H1 (cell line): Measurements from ENCODE around the gene FRMD4B. TPM values are rescaled to one million over a fixed set of nuclear protein-coding genes. Genes with fewer than 3 reads are reported as not detected.

Experiments used
- ASH2L ChIP-seq: fragments of 200-600, 300-600 bp; sonication (generic); IDR thresholded peaks from one replicate; pipeline ENCODE4 v1.7.1; 2017; ENCODE audit warnings: low read length
- HDAC6 ChIP-seq: IDR thresholded peaks from one replicate; pipeline ENCODE4 v1.7.1; 2012; ENCODE audit warnings: low read depth, mild to moderate bottlenecking, inconsistent platforms, low read length, moderate library complexity
- POLR2A ChIP-seq, 2 experiments: IDR thresholded peaks; 1 replicate in 1 of 2; 2 replicates in 1 of 2; pipeline ENCODE4 v1.6.1; 2011; ENCODE audit warnings: low read depth in 2 of 2, low read length in 2 of 2, mild to moderate bottlenecking in 2 of 2; ENCODE audit errors: control extremely low read depth in 1 of 2
- POU5F1 ChIP-seq: IDR thresholded peaks from 2 replicates; pipeline ENCODE4 v1.6.1; 2011; ENCODE audit warnings: low read depth, mild to moderate bottlenecking, low read length, moderate library complexity
- SP1 ChIP-seq: IDR thresholded peaks from 2 replicates; pipeline ENCODE4 v1.6.1; 2011; ENCODE audit warnings: low read depth, low read length
- TAF1 ChIP-seq: IDR thresholded peaks from 2 replicates; pipeline ENCODE4 v1.6.1; 2011; ENCODE audit warnings: mild to moderate bottlenecking, low read depth, low read length
- TAF7 ChIP-seq: optimal IDR thresholded peaks from 2 replicates; pipeline ENCODE3; 2011; ENCODE audit warnings: low read depth, mild to moderate bottlenecking, inconsistent platforms, low read length, moderate library complexity, borderline replicate concordance
- polyA plus RNA-seq, 7 experiments: library from polyadenylated mRNA; depleted of rRNA in 3 of 7; stranded (reverse) in 5 of 7; unstranded in 2 of 7; fragments of >200 nt in 5 of 7; fragments of 200-250 nt in 2 of 7; gene quantifications; 1 replicate in 5 of 7; 2 replicates in 1 of 7; 4 replicates in 1 of 7; pipeline versions ENCODE4 v1.2.1 to v1.2.3, GENCODE V29; 2011 to 2013; ENCODE audit warnings: missing spikeins in 2 of 7, mixed read lengths in 2 of 7
- total RNA-seq: library from RNA; stranded (reverse); fragmentation: NEBNext Ultra II Directional; extraction: Animal tissue kit (Norgen Biotek cat#: 25700); gene quantifications from 2 replicates; pipeline ENCODE4 v1.2.1, GENCODE V29; 2021

FRMD4B gene
- total and polyA plus RNA-seq, 2 of the 8 experiments (the other 6 are each of a cell fraction or from before 2014, with no cell fraction given): 2.7 to 7.2 TPM

- no peak for TF ChIP-seq TAF1
- TF ChIP-seq POLR2A (IDR thresholded peaks at IDR 0.05; ENCODE audit: control extremely low read depth in 1 of 2, low read depth in 2 of 2, low read length in 2 of 2): no peak
- TF ChIP-seq POU5F1: no peak
- no peak for TF ChIP-seq HDAC6
- no peak for TF ChIP-seq TAF7
- no peak for TF ChIP-seq SP1
- TF ChIP-seq ASH2L: no peak
Measured at GRCh38 chr3:69319652-69320051, 66.2 kb downstream of the FRMD4B start (continued).
